GM12865 (cell line): ENCODE data around the gene CRADD.
"Not testable (repeated sequence)": the region's sequence is repeated elsewhere in the genome, so short reads cannot be mapped to it uniquely, and the experiment has no call there.

Source experiments
- DNase-seq: peaks from one replicate; pipeline ENCODE4 v3.0.0; 2010; ENCODE audit warnings: low read depth
- H3K4me3 ChIP-seq: 2 replicates; pipeline ENCODE4 v1.5.1; 2011; ENCODE audit warnings: mild to moderate bottlenecking, low read depth, low read length, control low read depth
- CTCF ChIP-seq: IDR thresholded peaks from 2 replicates; pipeline ENCODE4 v1.5.1; 2011; ENCODE audit warnings: low read length, control low read depth, low read depth, inconsistent platforms; ENCODE audit not compliant: insufficient read depth; ENCODE audit errors: missing control alignments

CRADD gene

GRCh38 chr12:93884794-93885460 is 207.8 kb downstream of the CRADD start:
- no peak overlapping the region for H3K4me3 ChIP-seq
- no peak for TF ChIP-seq CTCF
- no peak for DNase-seq

- not testable (repeated sequence) for H3K4me3 ChIP-seq, DNase-seq
Observed at GRCh38 chr12:93885973-93886532, 208.9 kb downstream of the CRADD start.

GRCh38 chr12:93886533-93887511 is 209.6 kb downstream of the CRADD start:
- no peak for TF ChIP-seq CTCF
- no peak overlapping the region for H3K4me3 ChIP-seq
- no peak for DNase-seq

- no peak for TF ChIP-seq CTCF
- DNase-seq: no peak
- no peak overlapping the region for H3K4me3 ChIP-seq
Observed at GRCh38 chr12:93888964-93889363, 211.8 kb downstream of the CRADD start.

- DNase-seq: no peak
- no peak overlapping the region for H3K4me3 ChIP-seq
- TF ChIP-seq CTCF: no peak
Observed at GRCh38 chr12:93889516-93890212, 212.5 kb downstream of the CRADD start.

- no peak overlapping the region for H3K4me3 ChIP-seq
- TF ChIP-seq CTCF: no peak
- DNase-seq: no peak
Observed at GRCh38 chr12:93892423-93893268, 215.5 kb downstream of the CRADD start.
